ENCODE results near the gene NDUFAF3.
A peak's percentile ranks its signal among the peaks of the same experiment; 100 is the strongest.

NDUFAF3 gene

GRCh38 chr3:49017971-49018706, 3.8 kb upstream of the NDUFAF3 start, which contains the start of gene DALRD3:
Gene DALRD3 (minus strand): TSS chr3:49018580. CDS start chr3:49018564, 16 bp downstream.
- no peak for DNase-seq (ENCODE audit: low read depth in 1 of 2, low spot score in 1 of 2)

GRCh38 chr3:49018707-49019006, 3.3 kb upstream of the NDUFAF3 start:
- DNase-seq (ENCODE audit: low read depth in 1 of 2, low spot score in 1 of 2) = no peak

GRCh38 chr3:49019941-49020329, 2.0 kb upstream of the NDUFAF3 start:
- DNase-seq (ENCODE audit: low read depth in 1 of 2, low spot score in 1 of 2) = no peak

- DNase-seq (ENCODE audit: low read depth in 1 of 2, low spot score in 1 of 2) = no peak
These were observed 1.4 kb upstream of the NDUFAF3 start for GRCh38 chr3:49020330-49021212.

- peak; percentile 97 for DNase-seq (ENCODE audit: low read depth in 1 of 2, low spot score in 1 of 2)
These were observed 608 bp upstream of the NDUFAF3 start for GRCh38 chr3:49021213-49021812.

- no peak for DNase-seq (ENCODE audit: low read depth in 1 of 2, low spot score in 1 of 2)
These were observed 809 bp downstream of the NDUFAF3 start for GRCh38 chr3:49022688-49023171.

- no peak for DNase-seq (ENCODE audit: low read depth in 1 of 2, low spot score in 1 of 2)
These were observed 1.9 kb downstream of the NDUFAF3 start for GRCh38 chr3:49023775-49024174.

- no peak for DNase-seq (ENCODE audit: low read depth in 1 of 2, low spot score in 1 of 2)
These were observed 2.5 kb downstream of the NDUFAF3 start for GRCh38 chr3:49024449-49024848.

- DNase-seq (ENCODE audit: low read depth in 1 of 2, low spot score in 1 of 2) = no peak
These were observed 3.3 kb downstream of the NDUFAF3 start for GRCh38 chr3:49025005-49025792.

- DNase-seq (ENCODE audit: low read depth in 1 of 2, low spot score in 1 of 2) = no peak
These were observed 4.0 kb downstream of the NDUFAF3 start for GRCh38 chr3:49025793-49026520.

GRCh38 chr3:49026536-49026935, 4.6 kb downstream of the NDUFAF3 start:
- no peak for DNase-seq (ENCODE audit: low read depth in 1 of 2, low spot score in 1 of 2)

- DNase-seq (ENCODE audit: low read depth in 1 of 2, low spot score in 1 of 2) = no peak
These were observed 5.7 kb downstream of the NDUFAF3 start for GRCh38 chr3:49027634-49028033.

- DNase-seq (ENCODE audit: low read depth in 1 of 2, low spot score in 1 of 2) = no peak
These were observed 6.4 kb downstream of the NDUFAF3 start for GRCh38 chr3:49028298-49028672.

GRCh38 chr3:49028673-49029562, 7.0 kb downstream of the NDUFAF3 start, which contains the start of gene IMPDH2:
Gene IMPDH2 (minus strand): TSS chr3:49029398. CDS start chr3:49029350, 48 bp downstream.
- peak; percentile 86 to 92 for DNase-seq (ENCODE audit: low read depth in 1 of 2, low spot score in 1 of 2)

- DNase-seq (ENCODE audit: low read depth in 1 of 2, low spot score in 1 of 2) = no peak
These were observed 7.6 kb downstream of the NDUFAF3 start for GRCh38 chr3:49029563-49029884.

GRCh38 chr3:49030321-49030720, 8.4 kb downstream of the NDUFAF3 start:
- no peak for DNase-seq (ENCODE audit: low read depth in 1 of 2, low spot score in 1 of 2)

- DNase-seq (ENCODE audit: low read depth in 1 of 2, low spot score in 1 of 2) = no peak
These were observed 10.9 kb downstream of the NDUFAF3 start for GRCh38 chr3:49032646-49033304.

- DNase-seq (ENCODE audit: low read depth in 1 of 2, low spot score in 1 of 2) = no peak
These were observed 12.7 kb downstream of the NDUFAF3 start for GRCh38 chr3:49034650-49035049.

GRCh38 chr3:49035281-49035680, 13.4 kb downstream of the NDUFAF3 start:
- no peak for DNase-seq (ENCODE audit: low read depth in 1 of 2, low spot score in 1 of 2)
